AG04450 (cell line): ENCODE measurements around the gene KBTBD6. TPM values are rescaled to one million over a fixed set of nuclear protein-coding genes. Genes with fewer than 3 reads are reported as not detected.
A peak's percentile ranks its signal among the peaks of the same experiment; 100 is the strongest.
"Not testable (repeated sequence)": the region's sequence is repeated elsewhere in the genome, so short reads cannot be mapped to it uniquely, and the experiment has no call there.

Experiments
- CTCF ChIA-PET: fragments of 300-600, 350-600 bp; formaldehyde crosslinking; extraction: SDS; loops from one replicate; lab custom pipeline; 2022; ENCODE audit warnings: antibody characterized with exemption, inconsistent platforms; lab: Charles Lee
- POLR2A ChIA-PET: fragments of 350-600 bp; formaldehyde crosslinking; extraction: SDS; loops from one replicate; lab custom pipeline; 2021; ENCODE audit warnings: antibody characterized with exemption, inconsistent platforms; lab: Yijun Ruan, JAX
- DNase-seq: peaks from one replicate; pipeline ENCODE4 v3.0.0-alpha.2; 2011; ENCODE audit warnings: low read depth, low spot score
- H3K27ac ChIP-seq: one replicate; pipeline ENCODE4 v1.5.1; 2012; ENCODE audit warnings: low read depth, low read length, control low read depth
- H3K27me3 ChIP-seq: one replicate; pipeline ENCODE4 v1.6.0; 2012; ENCODE audit warnings: low read length; ENCODE audit not compliant: control insufficient read depth, insufficient read depth
- H3K4me3 ChIP-seq: 2 replicates; pipeline ENCODE4 v1.5.1; 2011; ENCODE audit warnings: mild to moderate bottlenecking, low read depth, low read length, control low read depth
- H3K9me3 ChIP-seq: 2 replicates; pipeline ENCODE4 v1.5.1; 2012; ENCODE audit warnings: low read length; ENCODE audit not compliant: control insufficient read depth, insufficient read depth
- CTCF ChIP-seq: IDR thresholded peaks from 2 replicates; pipeline ENCODE4 v1.5.1; 2011; ENCODE audit warnings: low read depth, low read length, control low read depth, inconsistent platforms
- polyA minus RNA-seq: library from RNA; depleted of rRNA, polyadenylated mRNA; stranded (reverse); fragments of >200 nt; gene quantifications from 2 replicates; pipeline ENCODE4 v1.2.3, GENCODE V29; 2011; rRNA and poly(A)+ RNA removed
- polyA plus RNA-seq: library from polyadenylated mRNA; depleted of rRNA; stranded (reverse); fragments of >200 nt; gene quantifications from 2 replicates; pipeline ENCODE4 v1.2.3, GENCODE V29; 2011; rRNA removed

Gene KBTBD6
- polyA plus RNA-seq: 7.2 and 8.3 TPM in 2 replicates
- 19.4 and 19.6 TPM in 2 replicates for polyA minus RNA-seq

GRCh38 chr13:41132512-41133152, at the start of gene KBTBD6:
KBTBD6 (minus strand) TSS chr13:41132802; CDS start chr13:41132511, 291 bp downstream.
- no peak for TF ChIP-seq CTCF
- ChIA-PET POLR2A (interaction anchor here (0.6 kb wide), 2 partner anchors 67 to 84 kb away, joined by 3 to 6 read pairs; no protein-coding TSS in a partner anchor), CTCF (no interaction called here)
- peak; percentile 99 for DNase-seq
- peak within 1 kb of the TSS; percentile 89 for H3K27ac ChIP-seq
- no peaks in the 10 kb centered on the region for H3K27me3 ChIP-seq
- H3K4me3 ChIP-seq: peak within 1 kb of the TSS; percentile 76
- no peaks in the 10 kb centered on the region; the same call in 1 of the 2 replicates for H3K9me3 ChIP-seq

GRCh38 chr13:41182231-41182630, 49.6 kb upstream of the KBTBD6 start:
- Histone ChIP-seq H3K4me3 (no peak overlapping the region), H3K27ac (no peak overlapping the region), H3K9me3 (no peaks in the 10 kb centered on the region), H3K27me3 (no peaks in the 10 kb centered on the region)
- DNase-seq: no peak
- CTCF ChIA-PET: no interaction called here
- POLR2A ChIA-PET: no interaction called here
- TF ChIP-seq CTCF: no peak

- Histone ChIP-seq H3K27me3 (no peaks in the 10 kb centered on the region), H3K4me3 (no peak overlapping the region), H3K9me3 (peaks cover 2% of the 10 kb centered on the region; the same call in 1 of the 2 replicates), H3K27ac (no peak overlapping the region)
- CTCF ChIA-PET: interaction anchor here (0.6 to 0.9 kb wide), 2 partner anchors 12 to 126 kb away, joined by 3 to 4 read pairs; no protein-coding TSS in a partner anchor
- no peak for DNase-seq
- no peak for TF ChIP-seq CTCF
- POLR2A ChIA-PET: no interaction called here
Measured at GRCh38 chr13:41179593-41180250, 47.1 kb upstream of the KBTBD6 start.

GRCh38 chr13:41178040-41178439, 45.4 kb upstream of the KBTBD6 start:
- POLR2A ChIA-PET: no interaction called here
- CTCF ChIA-PET: no interaction called here
- Histone ChIP-seq H3K4me3 (no peak overlapping the region), H3K9me3 (peaks cover 6% of the 10 kb centered on the region; the same call in 1 of the 2 replicates), H3K27me3 (no peaks in the 10 kb centered on the region), H3K27ac (no peak overlapping the region)
- TF ChIP-seq CTCF: no peak
- no peak for DNase-seq

GRCh38 chr13:41177616-41178015, 45.0 kb upstream of the KBTBD6 start:
- CTCF ChIA-PET: no interaction called here
- POLR2A ChIA-PET: no interaction called here
- Histone ChIP-seq H3K9me3 (peaks cover 6% of the 10 kb centered on the region; the same call in 1 of the 2 replicates), H3K27ac (no peak overlapping the region), H3K27me3 (no peaks in the 10 kb centered on the region), H3K4me3 (no peak overlapping the region)
- no peak for TF ChIP-seq CTCF
- DNase-seq: no peak

- H3K4me3 ChIP-seq, POLR2A ChIA-PET, H3K27me3 ChIP-seq, DNase-seq, H3K9me3 ChIP-seq, CTCF ChIA-PET, H3K27ac ChIP-seq: not testable (repeated sequence)
Measured at GRCh38 chr13:41175576-41175975, 43.0 kb upstream of the KBTBD6 start.
